GM21737 (cell line): ENCODE measurements around the gene ITPR3.
A peak's percentile ranks its signal among the peaks of the same experiment; 100 is the strongest.
"Not testable (repeated sequence)": the region's sequence is repeated elsewhere in the genome, so short reads cannot be mapped to it uniquely, and the experiment has no call there.

ENCODE experiments used
- ATAC-seq: cut with Tn5 transposase; IDR thresholded peaks from one replicate; pipeline ENCODE4 v1.9.1; 2021; ENCODE audit warnings: mild to moderate bottlenecking, moderate library complexity; ENCODE audit not compliant: unreplicated experiment

Gene ITPR3

GRCh38 chr6:33610779-33611732, 10.1 kb upstream of the ITPR3 start:
- no peak for ATAC-seq

GRCh38 chr6:33613146-33613794, 7.9 kb upstream of the ITPR3 start:
- ATAC-seq, result no peak

GRCh38 chr6:33613795-33614168, 7.3 kb upstream of the ITPR3 start:
- no peak for ATAC-seq

- ATAC-seq, result no peak
Observed at GRCh38 chr6:33616113-33616512, 5.0 kb upstream of the ITPR3 start.

DNA sequence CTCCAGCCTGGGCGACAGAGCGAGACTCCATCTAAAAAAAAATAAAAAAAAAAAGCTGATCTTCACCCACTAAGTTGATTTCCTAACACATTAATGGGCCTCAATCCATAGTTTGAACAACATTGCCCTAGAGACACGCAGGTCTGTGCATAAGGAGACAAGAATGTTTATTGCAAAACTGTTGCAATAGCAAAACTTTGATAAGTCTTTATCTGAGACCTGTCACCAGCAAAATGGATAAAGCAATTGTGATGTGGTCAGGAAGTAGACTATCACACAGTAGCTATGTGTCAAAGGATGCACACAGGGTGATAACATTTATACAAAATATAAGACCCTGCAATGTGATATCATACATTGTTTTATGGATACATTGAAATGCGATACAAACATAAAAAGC, 4.2 kb upstream of the ITPR3 start:
- ATAC-seq, result no peak

DNA sequence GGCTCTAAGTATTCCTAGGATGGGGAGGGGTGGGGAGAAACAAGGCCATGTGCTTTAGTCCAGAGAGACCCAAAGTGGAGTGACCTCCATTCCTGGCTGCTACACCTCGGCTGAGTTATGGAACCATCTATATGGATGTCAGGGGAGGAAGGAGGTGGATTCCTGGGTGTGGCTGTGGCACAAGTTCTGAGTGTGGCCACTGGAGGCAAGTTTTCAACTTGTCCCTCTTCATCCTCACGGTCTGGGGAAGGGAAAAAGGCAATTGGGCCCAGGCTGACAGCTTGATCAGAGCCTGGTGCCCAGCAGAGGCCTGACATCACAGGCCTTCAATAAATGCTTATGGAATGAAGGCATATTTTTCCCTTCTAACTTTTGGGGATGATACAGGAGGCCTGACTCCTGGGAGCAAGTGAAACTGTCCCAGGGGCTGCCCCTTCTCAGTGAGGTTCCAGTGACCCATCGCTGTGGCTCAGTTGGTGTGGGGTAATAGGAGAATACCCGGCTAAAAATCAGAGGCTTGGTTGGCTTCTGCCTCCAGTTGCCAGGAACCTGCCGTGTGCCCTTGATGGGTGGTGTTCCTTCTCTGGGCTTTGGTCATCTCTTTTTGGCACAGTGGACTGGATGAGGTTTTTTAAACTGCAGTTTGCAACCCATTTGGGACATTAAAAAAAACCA, 1.8 kb upstream of the ITPR3 start:
- no peak for ATAC-seq

GRCh38 chr6:33620158-33620855, 815 bp upstream of the ITPR3 start:
- no peak for ATAC-seq

DNA sequence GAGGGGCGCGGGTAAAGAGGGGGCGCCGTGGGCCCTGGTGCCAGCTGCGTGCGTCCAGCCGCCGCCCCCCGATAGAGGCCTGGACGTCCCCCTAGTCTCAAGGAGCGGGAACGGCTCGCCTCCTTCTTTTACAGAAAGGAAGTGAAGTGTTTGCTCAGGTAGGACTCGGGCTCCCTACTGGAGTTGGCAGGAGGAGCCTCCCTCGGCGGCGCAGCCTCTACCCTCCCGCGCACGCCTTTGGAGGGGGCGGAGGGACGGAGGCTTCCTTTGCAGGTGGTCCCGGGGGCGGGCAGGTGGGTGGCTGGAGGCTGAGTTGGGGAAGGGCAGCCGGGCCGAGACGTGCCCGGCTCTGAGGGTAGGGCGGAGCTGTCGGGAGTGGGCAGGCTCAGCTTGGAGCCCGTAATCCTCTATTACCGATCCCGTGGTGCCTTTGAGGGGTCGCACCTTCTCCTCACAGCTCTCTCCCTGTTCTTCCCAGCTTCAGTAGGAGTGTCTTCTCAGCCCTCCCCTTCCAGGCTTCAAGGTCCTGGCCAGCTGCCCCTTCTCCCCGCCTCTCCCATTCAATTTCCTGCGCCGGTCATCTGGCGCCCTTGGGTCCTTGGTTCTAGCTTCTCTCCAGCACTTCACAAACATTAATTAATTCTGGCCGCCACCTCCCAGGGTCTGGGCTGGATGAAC, 728 bp downstream of the ITPR3 start:
- no peak for ATAC-seq

GRCh38 chr6:33622456-33623431, 1.6 kb downstream of the ITPR3 start:
- ATAC-seq, result no peak

DNA sequence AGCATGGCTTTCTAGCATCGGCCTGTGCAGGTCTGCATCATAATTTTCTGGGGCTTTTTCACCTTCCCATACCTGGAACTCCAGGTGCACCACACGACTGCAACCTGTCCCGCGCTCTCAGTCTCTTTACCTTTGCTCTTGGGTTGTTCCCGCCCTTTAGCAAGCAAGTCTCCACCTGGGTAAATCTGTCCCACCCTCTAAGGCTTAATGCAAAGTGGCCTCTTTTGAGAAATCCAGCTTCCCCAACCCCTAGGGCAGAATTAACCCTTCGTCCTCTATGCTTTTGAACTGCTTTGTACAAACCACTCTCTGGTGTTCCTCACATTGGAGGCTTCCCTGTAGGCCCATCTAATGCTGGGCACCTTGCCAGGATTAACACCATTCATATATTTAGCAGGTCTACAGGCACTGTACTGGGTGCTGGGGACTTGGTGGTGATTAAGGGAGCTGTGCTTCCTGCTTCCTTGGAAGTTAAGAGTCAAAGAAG, 2.8 kb downstream of the ITPR3 start:
- no peak for ATAC-seq

GRCh38 chr6:33624856-33625255, 3.7 kb downstream of the ITPR3 start:
- no peak for ATAC-seq

DNA sequence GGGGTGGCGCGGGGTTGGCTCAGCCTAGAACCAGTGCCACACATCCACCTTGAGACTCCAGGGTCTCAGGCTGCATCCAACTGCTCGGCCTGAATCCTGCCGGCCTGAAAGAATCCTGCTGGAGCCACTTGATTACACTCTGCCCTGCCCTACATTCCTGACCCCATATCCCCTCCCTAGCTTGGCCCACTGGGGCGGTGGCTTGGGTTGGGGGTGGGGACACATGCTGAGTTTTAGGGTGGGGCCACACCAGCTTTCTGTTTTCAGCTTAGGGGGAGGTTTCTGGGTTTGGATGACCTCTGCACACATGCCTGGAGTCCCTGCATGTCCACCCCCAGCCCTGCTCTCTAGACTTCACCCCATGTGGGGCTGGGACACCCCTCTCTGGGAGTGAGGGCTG, 6.8 kb downstream of the ITPR3 start:
- no peak for ATAC-seq

- ATAC-seq, result no peak
Observed at GRCh38 chr6:33628401-33628964, 7.4 kb downstream of the ITPR3 start.

DNA sequence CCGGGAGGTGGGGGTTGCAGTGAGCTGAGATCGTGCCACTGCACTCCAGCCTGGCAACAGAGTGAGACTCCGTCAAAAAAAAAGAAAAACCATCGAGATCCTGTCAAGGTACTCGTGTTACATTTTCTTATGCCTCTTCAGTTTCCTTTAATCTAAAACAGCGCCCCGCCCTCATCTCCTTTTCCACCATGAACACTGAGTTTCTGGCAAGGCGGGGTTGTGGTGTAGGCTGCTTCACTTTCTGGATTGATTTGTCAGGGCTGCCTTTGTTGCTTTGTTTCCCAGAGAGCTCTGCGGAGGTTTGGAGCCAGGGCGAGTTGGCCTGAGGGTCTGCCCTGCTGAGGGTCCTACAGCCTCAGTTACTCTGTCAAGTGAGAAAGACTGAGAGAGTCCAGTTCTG, 8.9 kb downstream of the ITPR3 start:
- ATAC-seq, result no peak

DNA sequence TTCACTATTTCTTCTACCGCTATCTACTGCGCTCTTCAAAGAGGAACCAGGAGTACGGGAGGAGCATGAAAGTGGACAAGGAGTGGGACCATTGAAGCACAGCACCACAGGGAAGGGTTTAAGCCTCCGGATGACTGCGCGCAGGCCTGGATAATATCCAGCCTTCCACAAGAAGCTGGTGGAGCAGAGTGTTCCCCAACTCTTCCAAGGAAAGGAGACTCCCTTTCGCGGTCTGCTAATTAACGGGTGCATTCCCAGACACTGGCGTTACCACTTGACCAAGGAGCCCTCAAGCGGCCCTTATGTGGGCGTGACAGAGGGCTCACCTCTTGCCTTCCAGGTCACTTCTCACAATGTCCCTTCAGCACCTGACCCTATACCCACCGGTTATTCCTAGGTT, 10.4 kb downstream of the ITPR3 start:
- not testable (repeated sequence) for ATAC-seq

DNA sequence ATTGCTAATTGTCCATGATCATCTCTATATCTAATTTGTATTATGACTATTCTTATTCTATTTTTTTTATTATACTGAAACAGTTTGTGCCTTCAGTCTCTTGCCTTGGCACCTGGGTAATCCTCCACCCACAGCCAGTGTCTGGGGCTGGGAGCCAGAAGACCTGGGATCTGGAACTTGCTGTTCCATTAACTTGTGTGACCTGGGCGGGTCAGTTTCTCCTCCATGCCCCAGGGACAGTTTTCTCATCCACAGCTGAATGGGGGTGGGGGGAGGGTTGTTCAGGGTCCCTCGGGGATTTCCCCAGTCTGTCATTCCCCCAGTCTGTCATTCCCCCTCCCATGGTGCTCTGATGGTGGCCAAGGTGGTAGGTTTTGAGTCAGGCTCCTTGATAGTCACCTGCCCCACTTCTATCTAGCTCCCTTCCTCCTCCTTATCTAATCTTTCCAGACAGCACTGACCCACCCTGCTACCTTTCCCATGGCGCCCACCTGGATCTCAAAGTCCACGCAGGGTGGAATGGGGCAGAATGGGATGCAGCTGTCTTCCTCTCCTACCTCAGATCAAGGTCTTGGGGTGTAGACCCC, 10.9 kb downstream of the ITPR3 start:
- no peak for ATAC-seq

GRCh38 chr6:33632558-33633039, 11.5 kb downstream of the ITPR3 start:
- no peak for ATAC-seq

- peak; percentile 20 for ATAC-seq
Observed at GRCh38 chr6:33633084-33633461, 12.0 kb downstream of the ITPR3 start.
